Testis (tissue), 2 donors: ENCODE results near the gene GRIN1.

ENCODE experiments used
- POLR2A ChIP-seq: fragments of 450-650 bp; IDR thresholded peaks from one replicate; pipeline ENCODE4 v1.6.1; 2017; ENCODE audit warnings: antibody characterized with exemption, mild to moderate bottlenecking, moderate library complexity
- TF ChIP-seq, protein P1 (sequence below), 3 experiments: fragments of 450-650 bp in 2 of 3; fragments of 200-600 bp in 1 of 3; sonication (generic) in 1 of 3; IDR thresholded peaks; one replicate each; pipeline ENCODE4 v1.5.1; 2016 to 2019; ENCODE audit warnings: antibody characterized with exemption in 3 of 3, mild to moderate bottlenecking in 2 of 3, moderate library complexity in 1 of 3

DNA sequence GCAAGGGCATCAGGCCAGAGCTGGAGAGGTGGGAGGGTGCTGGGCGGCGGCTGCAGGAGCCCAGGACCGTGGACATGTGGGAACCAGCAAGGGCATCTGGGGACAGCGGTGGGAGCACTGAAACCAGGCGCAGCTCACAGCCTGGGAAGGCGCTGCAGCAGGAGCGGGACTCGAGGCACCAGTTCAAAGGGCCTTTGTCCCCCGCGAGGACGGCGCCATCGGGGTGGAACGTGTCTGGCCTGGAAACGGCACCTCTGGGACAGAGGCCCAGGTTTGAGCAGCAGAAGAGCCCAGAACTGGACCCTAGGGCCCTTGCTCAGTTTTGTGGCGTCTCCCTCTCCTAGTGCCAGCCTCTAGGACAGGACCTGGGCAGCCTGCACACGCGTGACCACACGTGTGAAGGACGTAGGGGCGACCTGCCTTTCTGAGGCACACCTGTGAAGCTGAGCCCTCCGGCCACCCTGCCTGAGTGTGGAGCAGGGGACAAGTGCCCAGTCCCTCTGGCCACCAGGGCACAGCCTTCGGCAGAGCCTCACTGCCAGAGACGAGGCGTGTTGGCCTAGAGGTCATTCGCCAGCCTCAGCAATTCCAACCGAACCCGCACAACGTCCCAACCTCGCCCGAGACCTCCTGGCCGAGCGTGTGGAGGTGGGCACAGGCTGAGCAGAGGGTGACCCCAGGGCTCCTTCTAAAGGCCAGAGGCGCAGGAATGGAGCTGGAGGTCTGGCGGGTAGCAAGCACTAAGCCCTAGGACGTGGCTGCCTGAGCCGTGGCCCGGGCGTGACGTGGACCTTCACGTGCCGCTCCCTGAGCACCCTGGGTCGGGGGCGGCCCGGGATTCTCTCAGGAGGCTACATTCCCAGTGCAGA, 35.1 kb downstream of the GRIN1 start:
- TF ChIP-seq, protein P1, sequence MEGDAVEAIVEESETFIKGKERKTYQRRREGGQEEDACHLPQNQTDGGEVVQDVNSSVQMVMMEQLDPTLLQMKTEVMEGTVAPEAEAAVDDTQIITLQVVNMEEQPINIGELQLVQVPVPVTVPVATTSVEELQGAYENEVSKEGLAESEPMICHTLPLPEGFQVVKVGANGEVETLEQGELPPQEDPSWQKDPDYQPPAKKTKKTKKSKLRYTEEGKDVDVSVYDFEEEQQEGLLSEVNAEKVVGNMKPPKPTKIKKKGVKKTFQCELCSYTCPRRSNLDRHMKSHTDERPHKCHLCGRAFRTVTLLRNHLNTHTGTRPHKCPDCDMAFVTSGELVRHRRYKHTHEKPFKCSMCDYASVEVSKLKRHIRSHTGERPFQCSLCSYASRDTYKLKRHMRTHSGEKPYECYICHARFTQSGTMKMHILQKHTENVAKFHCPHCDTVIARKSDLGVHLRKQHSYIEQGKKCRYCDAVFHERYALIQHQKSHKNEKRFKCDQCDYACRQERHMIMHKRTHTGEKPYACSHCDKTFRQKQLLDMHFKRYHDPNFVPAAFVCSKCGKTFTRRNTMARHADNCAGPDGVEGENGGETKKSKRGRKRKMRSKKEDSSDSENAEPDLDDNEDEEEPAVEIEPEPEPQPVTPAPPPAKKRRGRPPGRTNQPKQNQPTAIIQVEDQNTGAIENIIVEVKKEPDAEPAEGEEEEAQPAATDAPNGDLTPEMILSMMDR (IDR thresholded peaks at IDR 0.05) = no peak
- no peak for TF ChIP-seq POLR2A
